GM18505 (cell line): ENCODE measurements around the gene TADA2B.

Experiments used
- ATAC-seq: cut with Tn5 transposase; IDR thresholded peaks from one replicate; pipeline ENCODE4 v1.9.1; 2021; ENCODE audit not compliant: unreplicated experiment
- POLR2A ChIP-seq: IDR thresholded peaks from 4 replicates; pipeline ENCODE4 v1.6.1; 2011; ENCODE audit warnings: borderline replicate concordance; ENCODE audit not compliant: insufficient read depth, insufficient read length; ENCODE audit errors: extremely low read depth

Gene TADA2B

DNA sequence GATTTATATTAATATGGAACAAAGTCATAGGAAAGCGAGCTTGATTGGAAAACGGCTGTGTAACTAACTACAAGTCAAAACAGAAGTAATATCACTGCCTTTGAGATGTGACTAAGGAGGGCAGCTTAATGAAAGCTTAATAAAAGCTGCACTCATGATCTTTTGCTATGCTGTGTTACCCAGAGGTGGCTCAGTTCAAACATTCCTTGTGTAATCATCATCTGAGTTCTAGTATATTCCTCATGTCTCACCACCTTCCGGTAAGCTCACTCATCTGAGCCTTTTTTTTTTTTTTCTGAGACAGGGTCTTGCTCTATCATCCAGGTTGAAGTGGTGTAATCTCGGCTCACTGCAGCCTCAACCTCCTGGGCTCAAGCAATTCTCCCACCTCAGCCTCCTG lies 19.6 kb downstream of the TADA2B start:
- ATAC-seq, result no peak
- no peak for TF ChIP-seq POLR2A

DNA sequence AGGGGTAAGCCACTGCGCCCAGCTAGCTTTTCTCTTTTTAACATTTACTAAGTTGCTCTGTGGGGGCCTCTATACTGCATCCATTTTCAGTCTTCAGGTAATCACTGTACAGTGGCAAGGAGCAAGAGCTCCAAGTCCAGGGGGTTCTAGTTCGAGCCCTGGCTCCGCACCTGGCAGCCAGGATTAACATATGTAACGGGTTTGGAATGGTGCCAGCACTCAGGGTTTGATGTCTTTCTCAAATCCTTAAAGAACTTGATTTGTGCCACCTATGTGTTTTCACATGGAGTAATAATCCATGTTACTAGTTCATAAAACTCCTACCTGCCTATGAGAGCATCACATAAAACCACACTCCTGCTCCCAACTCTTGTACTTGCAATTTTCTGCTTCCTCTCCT lies 20.2 kb downstream of the TADA2B start:
- ATAC-seq, result no peak
- no peak for TF ChIP-seq POLR2A

DNA sequence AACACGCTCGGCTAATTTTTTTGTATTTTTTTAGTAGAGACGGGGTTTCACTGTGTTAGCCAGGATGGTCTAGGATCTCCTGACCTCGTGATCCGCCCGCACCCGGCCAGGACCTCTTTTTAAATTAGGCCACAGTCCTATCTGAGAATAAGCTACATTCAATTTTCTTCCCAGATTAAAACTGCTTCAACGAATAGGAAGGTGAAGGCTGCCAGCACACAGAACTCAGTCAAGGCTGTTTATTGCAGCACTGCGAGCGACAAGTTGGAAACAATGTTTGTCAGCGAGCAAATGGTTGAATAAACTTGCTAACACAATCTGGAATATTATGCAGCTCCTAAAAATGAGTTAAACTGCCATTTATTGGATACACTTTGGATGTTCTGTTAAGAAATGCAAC lies 22.8 kb downstream of the TADA2B start:
- ATAC-seq, result no peak
- TF ChIP-seq POLR2A, result no peak

DNA sequence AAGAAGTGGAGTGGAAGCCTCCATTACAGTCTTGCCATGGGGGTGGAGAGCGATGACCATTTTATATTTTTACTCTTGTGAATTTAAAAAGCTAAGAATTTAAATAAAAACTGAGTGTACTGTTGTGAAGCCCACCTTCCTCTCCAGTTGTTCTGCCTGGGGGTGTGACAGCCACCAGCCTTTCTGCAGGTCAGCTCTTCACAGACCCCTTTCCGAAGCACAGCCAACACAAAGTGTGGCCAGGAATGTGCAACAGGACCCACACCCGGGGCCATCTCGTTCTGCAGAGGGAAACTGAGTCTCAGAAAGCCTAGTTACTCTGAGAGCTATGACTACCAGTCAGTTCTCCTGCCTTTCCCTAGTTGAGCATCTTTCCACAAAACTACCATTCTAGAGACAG lies 23.3 kb downstream of the TADA2B start:
- no peak for ATAC-seq
- no peak for TF ChIP-seq POLR2A

DNA sequence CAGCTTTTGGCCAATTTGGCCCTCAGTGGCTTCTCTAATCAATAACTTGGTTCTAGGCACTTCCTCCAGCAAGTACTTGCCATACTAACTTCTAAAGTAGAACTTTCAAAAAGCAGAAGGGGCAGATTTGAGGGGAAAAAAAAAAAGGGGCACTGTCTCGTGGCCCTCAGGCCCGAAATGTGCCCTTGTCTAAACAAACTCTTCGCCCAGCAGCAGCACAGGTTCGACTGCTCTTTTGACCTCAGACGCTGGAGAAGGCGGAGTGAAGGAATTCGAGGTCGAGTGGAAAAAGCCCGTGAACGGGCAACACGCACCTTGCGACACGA lies 23.9 kb downstream of the TADA2B start:
- no peak for ATAC-seq

DNA sequence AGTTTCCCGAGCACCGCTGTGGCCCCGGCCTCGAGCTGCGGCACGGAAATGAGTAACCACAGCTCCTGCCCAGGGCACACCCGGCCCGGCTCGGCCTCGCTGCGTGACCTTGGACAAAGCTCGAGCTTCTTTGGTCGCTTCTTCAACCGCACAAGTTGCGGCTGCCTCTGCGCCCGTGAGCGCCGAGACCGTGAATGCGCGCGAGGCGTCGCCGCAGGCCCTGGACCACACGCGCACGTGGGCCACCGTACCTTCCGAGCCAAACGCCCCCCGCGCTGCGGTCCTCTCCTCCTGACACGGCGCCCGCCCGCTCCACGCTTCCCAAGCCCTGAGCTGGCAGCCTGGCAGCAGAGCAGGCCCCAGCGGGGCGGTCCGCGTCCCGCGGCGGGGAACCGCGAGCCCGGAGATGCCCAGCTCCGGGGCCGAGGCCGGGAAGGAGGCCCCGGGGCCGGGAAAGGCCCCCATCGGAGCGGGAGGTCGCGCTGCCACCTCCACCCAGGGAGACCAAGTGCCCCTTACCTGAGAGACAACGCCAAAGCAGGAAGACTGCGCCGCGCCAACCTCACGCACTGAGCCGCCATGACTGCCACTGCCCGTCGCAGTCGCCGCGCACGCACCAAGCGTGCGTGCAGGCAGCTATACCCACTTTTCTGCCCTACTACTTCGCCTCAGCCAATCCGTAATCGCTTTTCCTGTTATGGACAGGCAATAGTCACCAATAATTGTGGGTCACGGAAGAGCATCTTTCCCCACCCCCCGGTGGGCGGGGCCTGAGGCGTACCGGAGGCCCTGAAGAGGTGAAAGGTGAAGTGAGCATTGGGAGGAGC lies 24.5 kb downstream of the TADA2B start, which contains the start of gene GRPEL1:
GRPEL1 (minus strand) TSS at position 613 of the 827 bp plus-strand sequence; CDS start at position 581, 32 bp downstream.
- peak; percentile 91 for TF ChIP-seq POLR2A
- peak; percentile 78 for ATAC-seq

More for the DNA sequence above, 23.9 kb downstream of the TADA2B start:
- TF ChIP-seq POLR2A, result no peak

GRCh38 chr4:7068279-7068842 lies 25.2 kb downstream of the TADA2B start:
- ATAC-seq, result peak; percentile 25
- peak; percentile 72 for TF ChIP-seq POLR2A

DNA sequence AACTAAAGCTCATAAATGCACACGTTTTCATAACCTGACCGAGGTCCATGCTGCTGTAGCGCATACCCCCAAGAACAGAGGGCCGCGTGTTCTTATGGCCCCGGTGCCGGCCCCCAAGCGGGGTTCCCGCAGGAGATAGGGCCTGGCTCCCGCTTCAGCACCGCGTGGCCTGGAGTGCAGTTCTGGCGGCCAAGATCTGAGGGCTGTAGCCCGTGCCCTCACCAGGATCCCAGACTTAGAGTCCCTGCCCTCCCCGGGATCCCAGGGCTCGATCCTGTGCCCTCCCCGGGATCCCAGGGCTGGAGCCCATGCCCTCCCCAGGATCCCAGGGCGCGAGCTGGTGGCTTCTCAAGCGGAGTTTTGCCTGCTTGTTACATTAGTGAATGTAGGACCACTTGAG lies 25.7 kb downstream of the TADA2B start:
- ATAC-seq, result no peak
- no peak for TF ChIP-seq POLR2A

DNA sequence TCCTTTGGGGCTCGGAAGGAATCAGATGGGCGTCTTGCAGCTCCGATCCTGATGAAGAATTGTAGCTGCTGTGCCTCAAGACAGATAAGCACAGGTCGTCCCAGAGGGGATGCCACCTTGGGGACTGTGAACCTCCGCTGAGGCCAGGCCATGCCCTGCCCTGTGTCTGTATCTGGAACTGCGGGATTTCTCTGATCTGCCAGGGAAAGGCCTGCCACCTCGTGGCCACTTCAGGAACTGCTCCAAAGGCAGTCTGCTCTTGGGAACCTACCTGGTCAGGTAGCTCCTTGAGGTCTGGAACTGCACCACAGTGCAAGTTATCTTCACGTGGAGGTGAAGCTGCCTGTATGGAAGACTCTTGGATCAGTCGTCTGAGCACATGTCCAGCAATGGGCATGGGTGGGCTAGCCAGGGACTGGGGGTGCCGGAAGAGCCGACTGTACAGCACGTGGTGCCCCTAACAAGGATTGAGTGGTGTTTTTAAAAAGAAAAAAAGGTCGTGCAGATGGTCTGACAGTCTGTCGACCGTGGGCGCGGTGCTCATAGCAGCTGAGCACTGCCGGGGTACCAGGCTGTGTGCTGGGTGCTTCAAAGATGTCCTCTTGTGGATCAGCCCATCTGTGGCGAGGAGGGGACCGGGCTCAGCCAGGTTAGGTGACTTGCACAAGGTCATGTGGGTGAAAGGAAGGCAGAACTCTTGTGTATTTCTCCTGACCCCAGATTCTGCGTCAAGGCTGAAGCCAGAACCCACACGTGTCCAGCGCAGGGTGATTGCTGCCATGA lies 27.7 kb downstream of the TADA2B start:
- no peak for TF ChIP-seq POLR2A
- ATAC-seq, result peak; percentile 17

DNA sequence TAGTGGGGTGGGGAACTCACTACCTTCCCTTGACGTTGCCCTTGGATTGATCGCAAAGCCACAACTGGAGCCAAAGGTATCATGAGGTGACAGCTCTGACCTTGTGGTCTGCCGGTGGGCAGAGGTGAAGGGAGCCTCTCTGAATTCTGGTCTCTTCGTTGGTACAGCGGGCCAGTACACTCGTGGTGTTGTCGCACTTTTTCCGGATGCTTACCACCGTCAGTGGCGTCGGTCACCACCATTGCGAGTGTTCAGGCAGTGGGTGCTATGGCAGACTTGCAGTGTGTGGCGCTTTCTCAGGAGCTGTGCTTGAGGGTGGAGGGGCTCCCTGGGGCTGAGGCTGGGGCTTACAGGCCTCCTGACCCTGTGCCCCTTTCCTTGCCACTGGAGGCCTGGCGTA lies 29.9 kb downstream of the TADA2B start:
- ATAC-seq, result no peak
- no peak for TF ChIP-seq POLR2A

DNA sequence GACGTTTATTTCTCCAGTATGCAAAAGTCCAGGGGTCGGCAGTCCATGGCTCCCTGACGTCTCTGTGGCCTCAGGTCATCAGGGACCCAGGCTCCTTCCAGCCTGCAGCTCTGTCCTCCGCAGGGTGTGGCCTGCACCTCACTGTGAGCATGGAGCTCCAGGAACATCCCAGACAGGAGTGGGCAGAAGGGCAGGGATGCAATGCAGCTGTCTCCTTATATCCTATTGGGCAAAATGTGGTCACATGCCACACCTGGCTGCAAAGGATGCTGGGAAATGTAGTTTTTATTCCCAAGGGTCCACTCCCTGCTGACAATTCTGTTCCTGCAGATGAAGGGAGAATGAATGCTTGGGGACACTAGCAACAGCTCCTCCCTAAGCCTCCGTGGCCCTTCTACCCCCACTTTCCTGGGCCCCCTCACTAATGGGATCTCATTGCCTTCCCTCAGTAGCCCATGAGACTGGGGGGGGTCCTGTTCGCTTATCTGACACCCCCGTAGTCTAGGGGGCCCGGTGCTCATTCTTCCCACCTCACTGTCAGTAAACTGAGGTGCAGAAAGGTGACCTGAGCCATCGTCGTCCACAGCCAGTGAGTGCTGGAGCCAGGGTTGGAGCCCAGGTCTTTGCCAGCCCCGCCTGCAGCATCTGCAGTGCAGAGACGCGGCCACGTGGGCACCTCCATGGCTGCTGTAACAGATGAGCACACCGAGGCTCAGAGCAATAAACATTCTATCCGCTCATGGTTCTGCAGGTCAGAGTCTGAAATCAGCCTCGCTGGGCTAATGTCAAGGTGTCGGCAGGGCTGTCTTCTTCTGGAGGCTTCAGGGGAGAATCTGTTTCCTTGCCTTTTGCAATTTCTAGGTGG lies 30.6 kb downstream of the TADA2B start:
- ATAC-seq, result no peak
- TF ChIP-seq POLR2A, result no peak

- ATAC-seq, result no peak
Measured at GRCh38 chr4:7074426-7074825, 31.3 kb downstream of the TADA2B start.

More at GRCh38 chr4:7074426-7074825, 31.3 kb downstream of the TADA2B start:
- TF ChIP-seq POLR2A, result no peak
